Neuronal stem cell (in vitro differentiated cells): ENCODE measurements around the gene EIF2S1.
"Not testable (repeated sequence)": the region's sequence is repeated elsewhere in the genome, so short reads cannot be mapped to it uniquely, and the experiment has no call there.

Experiments used
- DNase-seq: peaks from one replicate; pipeline ENCODE4 v3.0.0-alpha.2; 2013; ENCODE audit warnings: low spot score
- H2AFZ ChIP-seq: one replicate; pipeline ENCODE4 v1.6.1; 2013; ENCODE audit warnings: mild to moderate bottlenecking, low read length, inconsistent platforms
- H2AK5ac ChIP-seq: 2 replicates; pipeline ENCODE4 v1.6.1; 2013; ENCODE audit warnings: low read depth, mild to moderate bottlenecking, inconsistent platforms, low read length, moderate library complexity, mixed read lengths
- H2BK120ac ChIP-seq: 2 replicates; pipeline ENCODE4 v1.6.1; 2013; ENCODE audit warnings: low read depth, mild to moderate bottlenecking, inconsistent platforms, low read length, moderate library complexity, mixed read lengths
- H2BK12ac ChIP-seq: one replicate; pipeline ENCODE4 v1.6.1; 2013; ENCODE audit warnings: low read length, inconsistent platforms
- H2BK15ac ChIP-seq: 2 replicates; pipeline ENCODE4 v1.6.1; 2013; ENCODE audit warnings: mild to moderate bottlenecking, low read length, inconsistent platforms, mixed read lengths
- H2BK5ac ChIP-seq: one replicate; pipeline ENCODE4 v1.6.1; 2013; ENCODE audit warnings: inconsistent platforms, mild to moderate bottlenecking, low read length, moderate library complexity
- H3K14ac ChIP-seq: one replicate; pipeline ENCODE4 v1.6.1; 2013; ENCODE audit warnings: low read length, inconsistent platforms
- H3K18ac ChIP-seq: 2 replicates; pipeline ENCODE4 v1.6.1; 2013; ENCODE audit warnings: low read length, inconsistent platforms
- H3K23ac ChIP-seq: 2 replicates; pipeline ENCODE4 v1.6.1; 2013; ENCODE audit warnings: low read depth, mild to moderate bottlenecking, mixed read lengths, low read length, inconsistent platforms; ENCODE audit not compliant: poor library complexity
- H3K27ac ChIP-seq: replicated peaks from 3 replicates; pipeline ENCODE4 v1.5.1; 2013; ENCODE audit warnings: low read length, inconsistent platforms
- H3K27me3 ChIP-seq, 3 experiments: 2 replicates each; pipeline ENCODE4 v1.6.1; 2013; ENCODE audit warnings: low read length in 3 of 3, mild to moderate bottlenecking in 2 of 3, inconsistent platforms in 1 of 3, low read depth in 1 of 3, mixed read lengths in 1 of 3, moderate library complexity in 1 of 3; ENCODE audit not compliant: control insufficient read depth in 3 of 3, insufficient read depth in 3 of 3
- H3K36me3 ChIP-seq, 2 donors: replicated peaks in 1 of 2; 2 replicates each; pipeline ENCODE4 v1.6.1; 2013; ENCODE audit warnings: low read length in 2 of 2; ENCODE audit not compliant: control insufficient read depth in 2 of 2, insufficient read depth in 2 of 2
- H3K4ac ChIP-seq: 2 replicates; pipeline ENCODE4 v1.6.1; 2013; ENCODE audit warnings: inconsistent platforms, mild to moderate bottlenecking, low read length, moderate library complexity
- H3K4me1 ChIP-seq, 2 donors: 1 replicate in 1 of 2; 2 replicates in 1 of 2; pipeline ENCODE4 v1.6.1; 2013; ENCODE audit warnings: low read length in 2 of 2, low read depth in 1 of 2; ENCODE audit not compliant: control insufficient read depth in 2 of 2, insufficient read depth in 1 of 2
- H3K4me2 ChIP-seq: one replicate; pipeline ENCODE4 v1.6.1; 2013; ENCODE audit warnings: mild to moderate bottlenecking, low read length, inconsistent platforms; ENCODE audit not compliant: insufficient read depth, poor library complexity, severe bottlenecking
- H3K4me3 ChIP-seq, 2 donors: 2 replicates each; pipeline ENCODE4 v1.5.1; 2013; ENCODE audit warnings: low read length in 2 of 2, mild to moderate bottlenecking in 2 of 2, inconsistent platforms in 1 of 2, moderate library complexity in 1 of 2
- H3K79me1 ChIP-seq: one replicate; pipeline ENCODE4 v1.6.1; 2013; ENCODE audit warnings: low read depth, mild to moderate bottlenecking, inconsistent platforms, low read length, moderate library complexity
- H3K9ac ChIP-seq: one replicate; pipeline ENCODE4 v1.6.1; 2013; ENCODE audit warnings: mild to moderate bottlenecking, low read depth, low read length, inconsistent platforms; ENCODE audit not compliant: poor library complexity
- H3K9me3 ChIP-seq, 2 donors: replicated peaks in 1 of 2; 2 replicates each; pipeline versions ENCODE3 to v1.6.1; 2013; ENCODE audit warnings: low read length in 2 of 2, mild to moderate bottlenecking in 2 of 2, inconsistent platforms in 1 of 2, low read depth in 1 of 2, mixed read lengths in 1 of 2, moderate library complexity in 1 of 2; ENCODE audit not compliant: control insufficient read depth in 2 of 2, insufficient read depth in 1 of 2
- H4K8ac ChIP-seq: one replicate; pipeline ENCODE4 v1.6.1; 2013; ENCODE audit warnings: low read depth, mild to moderate bottlenecking, inconsistent platforms, low read length, moderate library complexity
- H4K91ac ChIP-seq: one replicate; pipeline ENCODE4 v1.6.1; 2013; ENCODE audit warnings: low read length, low read depth, mild to moderate bottlenecking, inconsistent platforms; ENCODE audit not compliant: poor library complexity
- WGBS, 2 donors: extraction: QIAGEN DNeasy Blood & Tissue Kit; methylation state at CpG; one replicate each; pipeline ENCODE4 v1.1.7; 2013; ENCODE audit warnings: missing lambda C conversion rate in 2 of 2, mixed read lengths in 1 of 2; ENCODE audit not compliant: insufficient read length in 2 of 2, insufficient replicate concordance in 1 of 2; ENCODE audit errors: extremely low coverage in 2 of 2; 5-methylcytosine and 5-hydroxymethylcytosine counted together

Gene EIF2S1

GRCh38 chr14:67335781-67336180 lies 24.3 kb upstream of the EIF2S1 start:
- no peak overlapping the region for H3K4me3 ChIP-seq
- H3K79me1 ChIP-seq = no peaks in the 10 kb centered on the region
- H3K36me3 ChIP-seq = peaks cover 18 to 92% of the 10 kb centered on the region in 2 donors
- WGBS, 2 donors = no CpG with 5 or more reads among the region's 2 CpGs
- H3K9ac ChIP-seq = no peak overlapping the region
- H4K91ac ChIP-seq = no peak overlapping the region
- no peak overlapping the region for H2BK12ac ChIP-seq
- H3K4me1 ChIP-seq = no peaks in the 10 kb centered on the region
- H2AK5ac ChIP-seq = no peak overlapping the region
- peaks cover 0 to 7% of the 10 kb centered on the region in 2 donors for H3K9me3 ChIP-seq
- no peak overlapping the region for H2AFZ ChIP-seq
- no peak overlapping the region for H3K14ac ChIP-seq
- H4K8ac ChIP-seq = no peak overlapping the region
- H3K27me3 ChIP-seq = no peaks in the 10 kb centered on the region
- H3K4ac ChIP-seq = no peak overlapping the region
- H2BK15ac ChIP-seq = no peak overlapping the region
- H2BK120ac ChIP-seq = no peak overlapping the region
- H2BK5ac ChIP-seq = no peak overlapping the region
- DNase-seq = no peak
- no peak overlapping the region for H3K4me2 ChIP-seq
- no peak overlapping the region for H3K18ac ChIP-seq
- H3K23ac ChIP-seq = no peak overlapping the region
- no peak overlapping the region for H3K27ac ChIP-seq

- not testable (repeated sequence) for H3K9me3 ChIP-seq, DNase-seq, H2AK5ac ChIP-seq, H3K18ac ChIP-seq, H3K9ac ChIP-seq, H3K14ac ChIP-seq, H3K4me3 ChIP-seq, H3K4me2 ChIP-seq, H3K79me1 ChIP-seq, H4K8ac ChIP-seq, H3K23ac ChIP-seq, H2BK120ac ChIP-seq, H3K27ac ChIP-seq, H2AFZ ChIP-seq, H3K4ac ChIP-seq, H4K91ac ChIP-seq, H3K27me3 ChIP-seq, H2BK15ac ChIP-seq, H2BK5ac ChIP-seq, H3K4me1 ChIP-seq, H2BK12ac ChIP-seq
- no CpG with 5 or more reads among the region's 31 CpGs for WGBS, 2 donors
- H3K36me3 ChIP-seq = peaks cover 8 to 80% of the 10 kb centered on the region in 2 donors
Measured at GRCh38 chr14:67341231-67341630, 18.9 kb upstream of the EIF2S1 start.

- Histone ChIP-seq H3K14ac (no peak overlapping the region), H3K79me1 (no peaks in the 10 kb centered on the region), H2BK120ac (no peak overlapping the region), H3K4me1 (no peaks in the 10 kb centered on the region), H4K91ac (no peak overlapping the region), H3K4me2 (no peak overlapping the region), H3K4me3 (no peak overlapping the region), H3K27ac (no peak overlapping the region), H3K36me3 (peaks cover 7 to 81% of the 10 kb centered on the region in 2 donors), H2BK15ac (no peak overlapping the region), H3K4ac (no peak overlapping the region), H3K23ac (no peak overlapping the region), H3K27me3 (no peaks in the 10 kb centered on the region), H4K8ac (no peak overlapping the region), H2BK5ac (no peak overlapping the region), H3K9me3 (peaks cover 0 to 7% of the 10 kb centered on the region in 2 donors), H2AFZ (no peak overlapping the region), H3K18ac (no peak overlapping the region), H2BK12ac (no peak overlapping the region), H3K9ac (no peak overlapping the region), H2AK5ac (no peak overlapping the region)
- WGBS, 2 donors = no CpG with 5 or more reads among the region's 4 CpGs
- no peak for DNase-seq
Measured at GRCh38 chr14:67343601-67344230, 16.4 kb upstream of the EIF2S1 start.

- Histone ChIP-seq H3K4me2 (no peak overlapping the region), H3K79me1 (no peaks in the 10 kb centered on the region), H3K9me3 (no peaks in the 10 kb centered on the region), H3K4ac (no peak overlapping the region), H2BK5ac (no peak overlapping the region), H4K91ac (no peak overlapping the region), H3K14ac (no peak overlapping the region), H2AK5ac (no peak overlapping the region), H4K8ac (no peak overlapping the region), H3K23ac (no peak overlapping the region), H3K27ac (no peak overlapping the region), H2BK120ac (no peak overlapping the region), H2BK12ac (no peak overlapping the region), H3K4me1 (no peaks in the 10 kb centered on the region), H3K4me3 (no peak overlapping the region), H3K36me3 (peaks cover 7 to 85% of the 10 kb centered on the region in 2 donors), H3K9ac (no peak overlapping the region), H2BK15ac (no peak overlapping the region), H2AFZ (no peak overlapping the region), H3K18ac (no peak overlapping the region), H3K27me3 (no peaks in the 10 kb centered on the region)
- DNase-seq = no peak
Measured at GRCh38 chr14:67345583-67345982, 14.5 kb upstream of the EIF2S1 start.
